Posterior cingulate gyrus (tissue), 11 donors: ENCODE results near the gene PHACTR3.
A peak's percentile ranks its signal among the peaks of the same experiment; 100 is the strongest.

Experiments
- DNase-seq, 10 donors: peaks; one replicate each; pipeline versions ENCODE4 v3.0.0 to v3.0.0-alpha.2; 2020 to 2021; ENCODE audit warnings: mixed read lengths in 3 of 10
- intact Hi-C: fragments of 100-400 bp; cut with DNase I; formaldehyde crosslinking; loops from one replicate; pipeline ENCODE4 v1.15.1; 2023

The PHACTR3 gene

DNA sequence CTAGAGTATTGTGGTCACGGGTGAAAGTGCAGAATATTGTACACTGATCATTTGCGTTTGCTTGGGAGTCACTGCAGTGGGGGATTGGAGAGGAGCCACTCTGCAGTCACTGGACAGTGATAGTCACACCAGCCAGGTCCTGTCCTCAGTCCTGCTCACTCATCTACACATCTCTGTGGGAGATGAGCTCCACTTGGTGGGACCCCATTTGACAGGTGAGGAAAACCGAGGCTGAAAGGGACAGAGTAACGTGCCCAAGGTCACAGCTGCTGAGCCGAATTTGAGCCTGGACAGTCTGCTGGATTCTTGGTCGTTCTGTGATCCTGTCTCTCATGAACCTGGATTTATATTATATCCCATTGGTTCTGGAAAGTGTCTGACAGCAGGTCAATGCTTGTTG lies 17.7 kb upstream of the PHACTR3 start:
- intact Hi-C loops: no loop called here
- peak in 2 of 10 donors; percentile 13 to 44 for DNase-seq

DNA sequence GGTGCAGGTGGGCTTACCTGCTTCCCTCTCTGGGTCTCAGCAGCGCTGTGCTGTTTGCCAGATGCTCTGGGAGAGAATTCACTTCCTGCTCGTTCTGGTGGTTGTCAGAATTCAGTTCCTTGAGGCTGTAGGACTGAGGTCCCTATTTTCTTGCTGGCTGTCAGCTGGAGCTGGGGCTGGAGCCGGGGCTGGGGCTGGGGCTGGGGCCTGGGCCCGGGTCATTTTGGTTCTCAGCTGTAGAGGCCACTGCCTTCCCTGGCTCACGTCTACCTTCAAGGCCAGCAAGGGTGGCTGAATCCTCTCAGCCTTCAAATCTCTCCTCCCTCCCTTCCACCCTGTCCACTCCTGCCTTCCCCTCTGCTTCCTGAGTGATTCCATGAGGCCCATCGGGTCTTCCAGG lies 16.8 kb upstream of the PHACTR3 start:
- intact Hi-C loops: no loop called here
- DNase-seq: peak in 3 of 10 donors; percentile 9 to 28 (median 24)

DNA sequence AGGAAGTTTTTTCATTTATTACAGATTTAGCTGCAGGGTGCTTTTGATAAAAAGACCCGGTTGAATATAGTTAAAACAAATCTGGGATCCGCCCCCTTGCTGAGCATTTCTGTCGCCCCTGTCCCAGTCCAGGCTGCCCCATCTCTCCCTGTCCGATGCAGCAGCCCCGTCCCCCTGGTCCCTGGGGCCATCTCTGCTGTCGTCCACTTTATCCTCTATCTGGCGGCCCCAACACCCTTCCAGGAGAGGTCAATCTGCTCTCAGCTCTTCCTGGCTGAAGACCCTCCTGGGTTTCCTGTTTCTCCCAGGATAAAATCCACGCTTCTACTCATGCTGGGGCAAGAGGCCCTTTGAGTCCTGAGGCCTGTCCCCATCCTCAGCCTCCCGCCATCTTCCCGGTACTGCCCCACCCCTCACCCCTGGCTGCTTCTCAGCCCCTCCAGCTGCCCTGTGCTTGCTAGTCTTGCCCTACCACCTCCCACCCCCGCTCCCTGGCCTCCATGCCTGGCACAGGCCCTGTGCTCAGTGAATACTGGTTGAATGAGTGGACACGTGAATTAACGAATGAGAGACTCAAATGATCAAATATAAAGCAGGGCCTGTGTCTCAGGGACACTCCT lies 16.0 kb upstream of the PHACTR3 start:
- intact Hi-C loops: no loop called here
- DNase-seq: peak in 3 of 10 donors; percentile 63 to 80 (median 76)

DNA sequence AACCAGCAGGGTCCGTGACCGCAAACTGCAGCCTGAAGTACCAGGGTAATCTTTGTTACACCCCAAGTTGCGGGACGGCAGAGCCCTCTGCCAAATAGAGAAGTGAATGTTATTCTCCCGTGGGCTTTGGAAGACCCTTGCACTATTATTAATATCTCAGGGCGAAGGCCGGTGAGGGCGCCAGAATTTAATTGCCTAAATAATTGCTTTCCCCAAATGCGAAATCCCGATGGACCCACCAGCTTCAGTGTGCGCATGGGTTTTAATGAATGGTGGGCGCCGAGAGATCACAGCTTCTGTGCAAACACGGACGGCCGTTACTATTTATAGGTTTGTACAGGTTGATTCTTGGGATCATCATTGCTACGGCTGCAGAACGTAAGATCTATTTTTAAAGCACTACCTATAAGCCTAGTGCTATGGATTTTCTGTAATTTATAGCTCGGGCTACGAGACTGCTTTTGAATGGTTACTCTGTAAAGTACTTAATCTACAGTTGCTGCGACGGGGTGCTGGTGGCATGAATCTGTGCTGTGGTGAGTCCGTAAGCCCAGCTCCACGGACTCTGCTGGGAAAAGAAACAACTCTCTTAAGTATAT lies 15.2 kb upstream of the PHACTR3 start:
- DNase-seq: peak in 3 of 10 donors; percentile 31 to 66 (median 53)
- intact Hi-C loops: no loop called here

DNA sequence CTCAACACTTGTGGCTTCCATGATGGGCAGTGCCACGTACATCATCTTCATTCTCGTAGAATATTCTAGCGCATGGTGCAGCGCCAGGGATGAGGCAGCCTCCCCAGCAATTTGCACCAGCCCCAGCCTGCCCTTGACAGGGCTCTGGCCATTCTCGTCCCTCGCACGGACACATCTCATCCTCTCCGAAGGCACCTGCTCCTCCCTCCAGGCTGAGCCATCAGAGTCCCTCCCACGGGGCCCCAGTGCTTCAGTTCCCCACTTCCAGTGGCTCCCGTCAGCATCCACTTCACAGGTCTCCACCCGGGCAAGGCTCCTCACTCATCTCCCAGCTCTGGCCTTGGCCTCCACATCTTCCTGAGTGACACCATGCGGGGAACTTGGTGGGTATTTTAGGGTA lies 13.3 kb upstream of the PHACTR3 start:
- intact Hi-C loops: no loop called here
- peak in 3 of 10 donors; percentile 50 to 69 (median 66) for DNase-seq

DNA sequence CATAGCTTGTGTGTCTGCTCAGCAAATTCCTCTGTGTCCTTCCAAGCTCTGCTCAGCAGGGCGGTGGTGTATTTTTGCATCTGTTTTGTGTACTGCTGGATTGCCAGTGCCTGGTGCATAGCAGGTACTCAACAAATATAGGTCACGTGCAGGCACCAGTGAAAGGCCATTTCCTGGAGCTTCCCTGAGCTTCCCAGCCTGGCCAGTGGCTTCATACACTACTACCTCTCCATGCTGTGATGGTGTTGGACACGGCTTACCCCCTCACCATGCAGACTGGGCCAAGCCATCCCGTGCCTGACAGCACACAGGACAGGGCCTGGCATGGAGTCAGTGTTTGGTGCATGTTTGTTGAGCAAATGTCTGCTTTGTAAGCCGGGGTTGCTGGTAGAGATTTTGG lies 7.7 kb upstream of the PHACTR3 start:
- intact Hi-C loops: no loop called here

DNA sequence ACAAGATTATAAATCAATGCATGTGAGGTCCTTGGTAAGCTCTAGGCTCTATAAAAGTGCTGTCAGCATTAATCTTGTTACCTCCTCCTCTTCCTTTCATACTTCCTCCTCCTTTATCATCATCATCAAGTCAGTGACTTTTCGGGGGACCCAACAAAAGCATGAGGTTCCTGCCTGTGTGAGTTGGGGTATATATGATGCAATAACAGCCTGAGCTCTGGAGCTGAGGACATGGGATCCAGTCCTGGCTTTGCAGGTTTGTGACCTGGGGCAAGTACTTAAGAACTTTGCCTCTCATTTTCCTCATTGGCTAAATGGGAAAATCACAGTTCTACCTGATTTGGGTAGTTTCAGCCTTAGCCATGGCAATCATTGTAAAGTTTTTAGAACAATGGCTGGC lies 7.1 kb upstream of the PHACTR3 start:
- peak in 2 of 10 donors; percentile 2 to 3 for DNase-seq
- intact Hi-C loops: no loop called here

More for the DNA sequence above, 7.7 kb upstream of the PHACTR3 start:
- peak in 3 of 10 donors; percentile 42 to 79 (median 60) for DNase-seq

DNA sequence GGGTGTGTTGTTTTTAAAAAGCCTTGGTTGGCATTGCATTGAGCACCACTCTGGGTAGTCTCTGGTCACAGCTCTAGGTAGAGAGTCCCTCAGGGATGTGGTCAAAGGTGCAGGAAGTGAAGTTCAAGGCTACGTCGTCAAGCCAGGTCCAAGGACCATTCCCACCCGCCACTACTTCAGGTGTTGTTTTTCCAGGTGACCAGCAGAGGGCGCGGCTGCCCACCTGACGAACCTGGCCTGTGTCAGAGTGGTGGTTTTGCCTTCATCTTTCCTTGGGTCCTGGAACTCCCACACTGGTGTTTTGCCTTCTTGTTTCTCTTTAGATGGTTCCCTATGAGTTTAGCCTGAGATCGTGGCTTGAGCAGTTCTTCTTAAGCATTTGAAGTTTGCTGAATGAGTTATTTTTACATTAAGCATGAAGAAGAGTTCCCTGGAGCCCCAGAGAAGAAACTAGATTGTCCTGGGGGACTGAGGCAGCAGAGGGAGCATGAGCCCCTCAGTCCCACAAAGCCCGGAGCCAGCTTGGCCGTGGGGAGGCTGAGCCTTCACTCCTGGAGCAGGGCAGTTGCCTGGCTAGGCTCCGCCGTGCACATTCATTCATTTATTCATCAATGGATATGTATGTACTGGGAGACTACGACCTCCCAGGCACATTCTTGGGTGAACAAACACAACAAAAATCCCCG lies 5.6 kb upstream of the PHACTR3 start:
- intact Hi-C loops: loop anchor here (1.0 kb wide), 1 partner anchor 153 kb away; no protein-coding TSS in a partner anchor
- peak in 8 of 10 donors; percentile 66 to 95 (median 78) for DNase-seq

DNA sequence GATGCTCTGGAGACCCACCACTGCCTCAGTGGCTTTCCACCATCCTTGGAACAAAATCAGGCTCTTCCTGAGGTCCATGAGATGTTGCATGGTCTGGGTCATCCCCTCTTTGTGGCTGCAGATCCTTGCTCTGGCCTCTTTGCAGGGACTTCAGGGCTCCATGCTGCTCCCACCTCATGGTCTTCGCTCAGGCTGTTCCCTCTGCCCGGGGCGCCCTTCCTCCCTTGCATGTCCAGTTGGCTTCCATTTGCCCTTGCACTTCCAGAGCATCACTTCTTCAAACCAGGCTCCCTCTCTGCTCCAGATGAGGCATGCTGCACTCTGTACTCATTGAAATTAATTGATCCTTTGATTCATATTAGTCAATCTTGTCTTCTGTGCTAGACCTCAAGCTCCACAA lies 4.4 kb upstream of the PHACTR3 start:
- peak in 3 of 10 donors; percentile 25 to 68 (median 58) for DNase-seq
- intact Hi-C loops: loop anchor here (5.0 kb wide), 1 partner anchor 47 kb away; no protein-coding TSS in a partner anchor

DNA sequence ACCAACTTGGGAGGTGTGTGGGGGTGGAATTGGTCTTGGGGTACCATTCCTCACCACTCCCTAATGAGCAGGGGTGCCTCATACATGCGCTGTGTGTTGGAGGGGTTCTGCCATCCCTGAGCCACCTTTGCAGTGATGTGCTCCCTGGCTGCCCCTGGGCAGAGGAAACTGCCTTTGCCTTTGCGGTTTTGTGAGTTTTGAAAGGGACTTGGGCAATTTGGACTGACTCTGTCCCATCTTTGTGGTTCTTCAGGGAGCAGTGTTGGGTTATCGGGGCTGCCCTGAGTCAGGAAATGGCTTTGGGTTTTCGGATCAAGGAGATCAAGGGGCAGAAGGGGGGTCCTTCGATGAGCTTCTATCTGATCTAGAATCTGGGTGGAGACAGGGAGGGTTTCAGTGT lies 3.9 kb upstream of the PHACTR3 start:
- intact Hi-C loops: loop anchor here (5.0 kb wide), 1 partner anchor 47 kb away; no protein-coding TSS in a partner anchor
- peak in 3 of 10 donors; percentile 29 to 55 (median 32) for DNase-seq

DNA sequence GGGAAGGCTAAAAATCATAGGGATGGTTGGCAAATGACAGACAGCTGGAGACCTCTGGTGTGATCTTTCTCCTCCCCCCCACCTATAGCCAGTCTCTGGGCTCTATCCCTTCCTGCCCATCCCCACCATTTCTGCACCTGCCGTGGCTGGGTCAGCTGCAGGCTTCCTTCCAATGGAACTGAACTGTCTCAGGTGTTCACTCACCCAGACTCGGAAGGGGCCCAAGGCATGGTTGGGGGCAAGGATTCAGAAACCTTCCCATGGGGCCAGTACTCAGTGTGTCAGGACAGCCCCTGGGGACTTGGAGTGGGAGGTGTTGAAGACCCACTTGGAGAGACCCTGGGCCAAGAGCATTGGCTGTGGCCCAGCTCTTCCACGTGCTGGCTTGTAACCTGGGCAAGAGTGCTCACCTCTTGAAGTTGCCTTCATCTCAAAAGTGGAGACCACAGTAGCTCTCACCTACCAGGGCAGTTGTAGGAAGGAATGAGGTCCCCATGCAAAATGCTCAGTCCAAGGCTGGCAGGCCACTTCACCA lies 1.7 kb upstream of the PHACTR3 start:
- intact Hi-C loops: loop anchor here (5.0 kb wide), 1 partner anchor 45 kb away; no protein-coding TSS in a partner anchor
- peak in 3 of 10 donors; percentile 53 to 74 (median 62) for DNase-seq

DNA sequence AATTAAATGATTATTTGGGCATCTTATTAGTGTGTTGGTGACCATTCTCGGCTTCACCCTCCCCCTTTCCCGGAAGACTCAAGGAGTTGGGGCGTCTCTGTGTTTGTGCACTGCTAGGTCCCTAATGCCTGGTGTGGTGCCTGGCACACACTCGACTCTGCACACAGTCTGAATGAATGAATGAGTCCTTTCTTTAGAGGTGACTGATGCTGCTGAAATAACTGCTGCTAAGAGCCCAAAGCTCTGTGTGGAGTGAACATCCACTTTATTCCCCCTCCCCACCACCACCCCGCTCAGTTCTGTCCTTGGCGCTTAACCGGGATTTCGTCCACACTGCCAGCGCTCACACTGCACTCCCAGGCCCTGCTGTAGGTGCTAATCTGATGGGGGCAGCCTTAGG lies 1.2 kb upstream of the PHACTR3 start:
- intact Hi-C loops: loop anchor here (5.0 kb wide), 1 partner anchor 44 kb away; no protein-coding TSS in a partner anchor
- DNase-seq: peak in 3 of 10 donors; percentile 71 to 88 (median 77)

DNA sequence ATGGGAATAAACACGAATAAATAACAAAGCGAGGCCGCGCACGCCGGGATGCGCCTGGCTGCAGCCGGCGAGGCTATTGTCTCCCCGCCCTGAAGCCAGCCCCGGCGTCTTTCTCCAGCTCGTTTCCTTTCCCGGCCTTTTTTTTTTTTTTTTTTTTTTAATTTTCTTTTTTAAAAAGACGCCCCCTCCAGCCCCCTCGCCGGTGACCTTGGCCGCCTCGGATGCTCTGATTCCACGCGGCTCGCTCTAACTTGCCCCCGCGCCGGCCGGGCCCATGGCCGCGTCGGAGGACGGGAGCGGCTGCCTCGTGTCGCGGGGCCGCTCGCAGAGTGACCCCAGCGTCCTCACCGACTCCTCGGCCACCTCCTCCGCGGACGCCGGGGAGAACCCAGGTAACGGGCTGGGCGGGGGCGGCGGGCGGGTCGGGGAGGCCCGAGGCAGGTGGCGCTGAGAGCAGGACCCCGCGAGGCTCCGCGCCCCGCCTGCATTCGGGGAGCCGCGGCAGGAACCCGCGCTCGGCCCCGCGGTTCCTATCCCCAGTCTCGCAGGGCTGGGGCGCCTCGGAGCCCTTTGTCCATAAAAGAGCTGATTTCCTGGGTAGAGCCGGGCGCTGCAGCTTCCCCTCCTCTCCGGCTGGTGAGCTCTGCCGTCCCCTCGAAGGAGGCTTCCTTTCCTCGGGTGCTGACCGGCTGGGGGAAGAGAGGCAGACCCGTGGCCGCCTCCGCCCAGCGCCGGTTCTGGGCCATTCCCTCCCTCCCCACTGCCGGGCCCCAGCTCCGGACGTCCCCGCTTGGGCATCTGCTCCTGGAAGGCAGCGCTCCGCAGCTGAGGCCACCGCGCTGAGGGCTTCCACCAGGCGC lies 631 bp downstream of the PHACTR3 start:
- intact Hi-C loops: loop anchor here (5.0 kb wide), 1 partner anchor 42 kb away; no protein-coding TSS in a partner anchor
- DNase-seq: peak in 6 of 10 donors; percentile 42 to 91 (median 72)

DNA sequence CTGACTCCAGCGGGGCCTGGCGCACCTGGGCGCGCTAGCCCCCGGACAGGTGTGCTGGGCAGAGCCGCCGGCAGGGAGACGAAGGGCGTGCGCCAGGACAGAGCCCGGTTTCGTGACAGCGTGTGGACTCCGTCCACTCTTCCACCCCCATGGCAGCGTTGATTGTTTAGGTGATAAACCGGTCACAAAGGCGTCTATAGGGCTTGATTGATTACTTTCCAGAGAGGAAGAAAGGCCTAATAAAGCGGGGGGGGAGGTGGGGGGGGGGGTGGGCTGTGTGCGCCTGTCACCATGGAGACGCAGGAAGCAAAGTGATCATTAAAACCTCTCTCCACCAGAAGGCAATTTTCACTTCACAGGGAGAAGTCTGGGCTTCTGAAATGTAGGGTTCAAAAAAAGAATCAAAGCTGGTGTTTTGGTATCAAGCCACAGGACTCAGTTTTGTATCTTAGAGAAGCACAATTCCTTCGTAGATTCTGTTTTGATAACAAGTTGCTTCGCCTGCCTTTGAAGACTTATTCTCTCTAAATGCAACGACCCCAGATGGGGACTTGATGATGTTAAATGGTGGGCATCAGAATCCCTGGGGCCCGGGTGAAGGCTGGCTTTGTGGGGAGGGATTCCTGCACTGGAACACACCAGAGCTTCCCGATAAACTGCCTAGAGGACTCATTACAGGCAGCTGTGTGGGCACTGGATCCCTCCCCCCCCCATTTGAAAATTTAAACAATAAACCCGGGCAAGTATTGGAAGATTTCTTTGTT lies 1.4 kb downstream of the PHACTR3 start:
- DNase-seq: peak in 3 of 10 donors; percentile 39 to 73 (median 52)

DNA sequence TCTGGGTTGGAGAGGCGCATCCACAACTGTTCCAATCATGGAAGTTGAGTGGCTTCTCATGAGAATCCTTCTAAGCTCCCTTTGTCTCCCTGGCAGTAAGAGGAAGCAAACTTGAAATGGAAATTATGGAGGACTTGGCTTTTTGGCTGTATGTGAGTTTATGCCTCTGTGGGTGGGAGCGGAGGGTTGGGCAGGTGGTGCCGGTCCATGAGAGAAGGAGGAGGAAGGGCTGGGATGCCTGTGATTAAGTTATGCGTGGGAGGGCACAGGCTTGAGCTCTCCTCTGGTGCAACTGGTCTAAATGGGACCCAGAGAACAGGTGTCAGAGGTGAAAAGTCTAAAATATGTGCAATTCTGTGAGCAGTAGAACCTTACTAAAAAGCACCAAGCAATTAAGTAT lies 2.2 kb downstream of the PHACTR3 start:
- intact Hi-C loops: no loop called here
- DNase-seq: peak in 3 of 10 donors; percentile 62 to 84 (median 82)

More for the DNA sequence above, 1.4 kb downstream of the PHACTR3 start:
- intact Hi-C loops: no loop called here

DNA sequence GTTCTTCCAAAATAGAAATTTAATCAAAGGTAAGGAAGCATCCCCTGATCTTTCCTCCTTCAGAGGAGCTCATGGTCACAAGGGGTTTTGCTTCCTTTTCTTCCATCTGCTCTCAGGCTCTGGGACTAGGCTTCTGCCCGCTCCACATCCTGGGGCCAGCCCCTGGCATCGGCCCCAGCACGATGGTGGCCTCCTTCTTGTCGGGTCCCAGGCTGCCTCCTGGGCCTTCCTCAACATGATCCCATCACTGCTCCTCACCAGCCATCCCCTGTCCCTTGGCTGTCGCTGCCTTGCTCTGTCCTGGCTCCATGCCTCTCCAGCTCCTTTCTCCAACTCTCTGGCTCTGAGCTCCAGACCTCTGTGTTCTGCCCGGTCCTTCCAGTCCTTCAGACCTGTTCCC lies 4.1 kb downstream of the PHACTR3 start:
- intact Hi-C loops: no loop called here

DNA sequence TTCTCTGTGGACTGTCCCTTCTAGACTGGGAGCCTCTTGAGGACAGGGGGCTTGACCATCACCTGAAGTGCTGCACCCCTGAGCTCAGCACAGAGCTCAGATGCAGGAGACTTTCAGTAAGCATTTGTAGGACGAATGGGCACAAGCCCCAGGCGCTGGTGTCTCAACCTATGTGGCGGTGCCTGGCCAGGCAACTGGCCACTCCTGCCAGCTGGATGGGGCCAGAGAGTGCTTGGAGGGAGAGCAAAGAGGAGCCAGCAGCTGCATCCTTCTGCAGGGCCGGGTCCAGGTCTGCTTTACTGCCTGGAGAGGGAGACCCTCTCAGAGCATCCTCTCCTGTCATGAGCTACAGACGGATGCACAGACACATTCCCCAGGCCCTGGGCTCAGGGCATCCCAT lies 4.5 kb downstream of the PHACTR3 start:
- intact Hi-C loops: no loop called here
- peak in 2 of 10 donors; percentile 81 to 82 for DNase-seq

More for the DNA sequence above, 4.1 kb downstream of the PHACTR3 start:
- peak in 2 of 10 donors; percentile 62 to 75 for DNase-seq

DNA sequence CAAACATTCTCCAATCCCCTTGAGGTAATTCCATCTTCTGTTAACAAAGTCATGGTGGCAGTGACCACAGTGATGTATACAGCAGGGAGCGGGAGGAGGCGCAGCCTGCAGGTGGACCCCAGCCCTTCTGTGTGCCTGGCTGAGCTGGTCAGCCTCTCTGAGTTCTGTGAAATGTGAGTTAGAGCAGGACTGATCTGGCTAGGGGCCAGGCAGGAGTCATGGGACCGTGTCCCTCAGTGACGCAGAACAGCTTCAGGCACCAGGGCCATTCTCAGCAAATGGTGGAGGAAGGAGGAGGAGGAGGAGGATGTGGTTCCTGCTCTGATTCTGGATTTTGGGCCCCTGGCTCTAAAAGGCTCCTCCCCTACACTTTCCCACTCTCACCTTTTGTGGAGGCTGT lies 6.9 kb downstream of the PHACTR3 start:
- intact Hi-C loops: no loop called here
- DNase-seq: peak in 4 of 10 donors; percentile 37 to 88 (median 72)

DNA sequence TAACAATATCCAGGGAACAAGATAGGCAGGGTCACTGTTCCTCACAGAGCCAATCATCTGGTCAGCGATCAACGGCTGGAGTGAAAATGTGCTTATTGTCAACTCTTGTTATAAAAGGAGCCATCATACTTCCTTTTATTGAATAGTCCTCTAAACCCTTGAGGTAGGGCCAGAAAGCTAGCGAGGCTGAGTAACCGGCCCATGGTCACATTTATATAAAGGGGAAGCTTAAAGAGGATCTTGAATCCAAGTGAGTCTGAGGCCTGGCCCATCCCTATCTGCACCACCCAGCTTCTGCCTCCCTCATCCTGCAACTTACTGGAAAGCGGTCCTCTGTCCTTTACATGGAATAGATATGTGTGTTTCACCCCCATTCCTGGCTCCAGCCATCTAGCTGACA lies 9.5 kb downstream of the PHACTR3 start:
- intact Hi-C loops: no loop called here
- DNase-seq: no peak
